Mesenchymal stem cell (in vitro differentiated cells and primary cell): ENCODE results near the gene PTS.
A peak's percentile ranks its signal among the peaks of the same experiment; 100 is the strongest.

ENCODE experiments used
- DNase-seq: peaks from one replicate; pipeline ENCODE4 v3.0.0-alpha.2; 2013
- H2AFZ ChIP-seq: one replicate; pipeline ENCODE4 v1.6.1; 2013; ENCODE audit warnings: low read depth, mild to moderate bottlenecking, control low read depth, inconsistent platforms, low read length, moderate library complexity
- H2AK5ac ChIP-seq: 2 replicates; pipeline ENCODE4 v1.6.1; 2013; ENCODE audit warnings: low read length, moderate library complexity, mild to moderate bottlenecking, inconsistent platforms; ENCODE audit not compliant: severe bottlenecking
- H2BK120ac ChIP-seq: one replicate; pipeline ENCODE4 v1.6.1; 2013; ENCODE audit warnings: low read depth, mild to moderate bottlenecking, inconsistent platforms, low read length, moderate library complexity
- H2BK12ac ChIP-seq, 2 experiments: one replicate each; pipeline ENCODE4 v1.6.1; 2013; ENCODE audit warnings: inconsistent platforms in 2 of 2, low read length in 2 of 2, mild to moderate bottlenecking in 2 of 2, moderate library complexity in 2 of 2, control low read depth in 1 of 2
- H2BK15ac ChIP-seq: one replicate; pipeline ENCODE4 v1.6.1; 2013; ENCODE audit warnings: mild to moderate bottlenecking, low read depth, inconsistent platforms; ENCODE audit not compliant: poor library complexity, severe bottlenecking
- H2BK5ac ChIP-seq: 2 replicates; pipeline ENCODE4 v1.6.1; 2013; ENCODE audit warnings: low read depth, mild to moderate bottlenecking, low read length, control low read depth, inconsistent platforms; ENCODE audit not compliant: poor library complexity, severe bottlenecking
- H3K14ac ChIP-seq, 2 experiments: one replicate each; pipeline ENCODE4 v1.6.1; 2013; ENCODE audit warnings: inconsistent platforms in 2 of 2, low read length in 2 of 2, control low read depth in 1 of 2, mild to moderate bottlenecking in 1 of 2, moderate library complexity in 1 of 2
- H3K18ac ChIP-seq, 2 experiments: one replicate each; pipeline ENCODE4 v1.6.1; 2013; ENCODE audit warnings: inconsistent platforms in 2 of 2, low read length in 2 of 2, control low read depth in 1 of 2, low read depth in 1 of 2, mild to moderate bottlenecking in 1 of 2
- H3K23ac ChIP-seq, 2 experiments: one replicate each; pipeline ENCODE4 v1.6.1; 2013; ENCODE audit warnings: inconsistent platforms in 2 of 2, low read length in 2 of 2, mild to moderate bottlenecking in 2 of 2, moderate library complexity in 2 of 2, control low read depth in 1 of 2
- H3K27ac ChIP-seq: 2 replicates; pipeline ENCODE4 v1.5.1; 2013; ENCODE audit warnings: mild to moderate bottlenecking, moderate library complexity, low read length, control low read depth, inconsistent platforms; ENCODE audit not compliant: poor library complexity, severe bottlenecking
- H3K27me3 ChIP-seq, 2 experiments: 2 replicates each; pipeline versions ENCODE4 v1.6.1 to v1.7.0; 2013; ENCODE audit warnings: low read length in 2 of 2, mild to moderate bottlenecking in 2 of 2, moderate library complexity in 2 of 2, control low read depth in 1 of 2, inconsistent platforms in 1 of 2; ENCODE audit not compliant: control insufficient read depth in 1 of 2, insufficient read depth in 1 of 2
- H3K36me3 ChIP-seq, 2 experiments: 2 replicates each; pipeline versions ENCODE4 v1.6.1 to v1.7.0; 2013; ENCODE audit warnings: low read length in 2 of 2, control low read depth in 1 of 2, inconsistent platforms in 1 of 2, low read depth in 1 of 2, mild to moderate bottlenecking in 1 of 2; ENCODE audit not compliant: insufficient read depth in 2 of 2, control insufficient read depth in 1 of 2
- H3K4ac ChIP-seq, 2 experiments: one replicate each; pipeline ENCODE4 v1.6.1; 2013; ENCODE audit warnings: inconsistent platforms in 2 of 2, low read length in 2 of 2, mild to moderate bottlenecking in 2 of 2, moderate library complexity in 2 of 2, control low read depth in 1 of 2, low read depth in 1 of 2
- H3K4me1 ChIP-seq: 2 replicates; pipeline ENCODE4 v1.6.1; 2013; ENCODE audit warnings: low read depth, low read length, control low read depth; ENCODE audit not compliant: control insufficient read depth, insufficient read depth
- H3K4me2 ChIP-seq: 2 replicates; pipeline ENCODE4 v1.6.1; 2013; ENCODE audit warnings: low read length, mild to moderate bottlenecking, inconsistent platforms; ENCODE audit not compliant: poor library complexity, severe bottlenecking
- H3K4me3 ChIP-seq, 2 experiments: 2 replicates each; pipeline versions ENCODE4 v1.5.1 to v1.7.0; 2013; ENCODE audit warnings: low read length in 2 of 2, mild to moderate bottlenecking in 2 of 2, control low read depth in 1 of 2, low read depth in 1 of 2; ENCODE audit not compliant: insufficient read depth in 1 of 2
- H3K79me1 ChIP-seq: replicated peaks from 2 replicates; pipeline ENCODE4 v1.6.1; 2013; ENCODE audit warnings: mild to moderate bottlenecking, control low read depth, low read length, inconsistent platforms; ENCODE audit not compliant: poor library complexity, severe bottlenecking
- H3K9ac ChIP-seq: 2 replicates; pipeline ENCODE4 v1.7.0; 2013; ENCODE audit warnings: mild to moderate bottlenecking, low read length, moderate library complexity
- H3K9me3 ChIP-seq: 2 replicates; pipeline ENCODE4 v1.7.0; 2013; ENCODE audit warnings: mild to moderate bottlenecking, low read length; ENCODE audit not compliant: control insufficient read depth
- H4K8ac ChIP-seq: one replicate; pipeline ENCODE4 v1.6.1; 2013; ENCODE audit warnings: inconsistent platforms, mild to moderate bottlenecking, low read length, moderate library complexity
- H4K91ac ChIP-seq: one replicate; pipeline ENCODE4 v1.6.1; 2013; ENCODE audit warnings: mild to moderate bottlenecking, low read length, inconsistent platforms
- WGBS: methylation state at CpG from one replicate; pipeline ENCODE4 v1.1.7; 2013; ENCODE audit warnings: mixed read lengths; 5-methylcytosine and 5-hydroxymethylcytosine counted together

The PTS gene

GRCh38 chr11:112200252-112200651, 26.0 kb upstream of the PTS start:
- H2BK5ac ChIP-seq: no peak overlapping the region
- no peak overlapping the region for H3K4me3 ChIP-seq
- H3K36me3 ChIP-seq: no peaks in the 10 kb centered on the region
- no peak overlapping the region for H2BK15ac ChIP-seq
- no peak overlapping the region for H3K18ac ChIP-seq
- H2BK120ac ChIP-seq: no peak overlapping the region
- no peak overlapping the region for H3K14ac ChIP-seq
- no peak overlapping the region for H4K8ac ChIP-seq
- H2AFZ ChIP-seq: no peak overlapping the region
- H3K27me3 ChIP-seq: no peaks in the 10 kb centered on the region
- no peaks in the 10 kb centered on the region for H3K79me1 ChIP-seq
- H3K4me1 ChIP-seq: no peaks in the 10 kb centered on the region
- no peak overlapping the region for H3K4ac ChIP-seq
- H3K4me2 ChIP-seq: no peak overlapping the region
- H3K23ac ChIP-seq: no peak overlapping the region
- H3K9me3 ChIP-seq: no peaks in the 10 kb centered on the region
- H3K9ac ChIP-seq: no peak overlapping the region
- H3K27ac ChIP-seq: no peak overlapping the region
- no peak for DNase-seq
- H2AK5ac ChIP-seq: no peak overlapping the region
- WGBS: no CpG with 5 or more reads among the region's 2 CpGs
- no peak overlapping the region for H2BK12ac ChIP-seq
- H4K91ac ChIP-seq: no peak overlapping the region

GRCh38 chr11:112206071-112206470, 20.2 kb upstream of the PTS start:
- Histone ChIP-seq H2AFZ (no peak overlapping the region), H3K27me3 (no peaks in the 10 kb centered on the region), H3K9ac (no peak overlapping the region), H4K8ac (no peak overlapping the region), H2BK15ac (no peak overlapping the region), H3K4ac (no peak overlapping the region), H3K36me3 (no peaks in the 10 kb centered on the region), H3K79me1 (no peaks in the 10 kb centered on the region), H4K91ac (no peak overlapping the region), H3K4me1 (no peaks in the 10 kb centered on the region), H3K4me2 (no peak overlapping the region), H3K27ac (no peak overlapping the region), H2BK5ac (no peak overlapping the region), H3K18ac (no peak overlapping the region), H2BK120ac (no peak overlapping the region), H3K23ac (no peak overlapping the region), H3K9me3 (no peaks in the 10 kb centered on the region), H2AK5ac (no peak overlapping the region), H3K4me3 (no peak overlapping the region), H2BK12ac (no peak overlapping the region), H3K14ac (no peak overlapping the region)
- no peak for DNase-seq
- 97% methylated on average over 22 of the region's 23 CpGs for WGBS

- Histone ChIP-seq H3K79me1 (no peaks in the 10 kb centered on the region), H2BK5ac (no peak overlapping the region)
- WGBS: no CpG with 5 or more reads among the region's 1 CpG
Measured at GRCh38 chr11:112210890-112211289, 15.3 kb upstream of the PTS start.

GRCh38 chr11:112211536-112211935, 14.7 kb upstream of the PTS start:
- no peak overlapping the region for H3K27ac ChIP-seq
- H3K27me3 ChIP-seq: no peaks in the 10 kb centered on the region
- no peak overlapping the region for H2BK15ac ChIP-seq
- H2BK12ac ChIP-seq: no peak overlapping the region
- no peak overlapping the region for H3K4me2 ChIP-seq
- no peak overlapping the region for H3K9ac ChIP-seq
- no CpG with 5 or more reads among the region's 2 CpGs for WGBS
- no peak overlapping the region for H4K8ac ChIP-seq
- H2AK5ac ChIP-seq: no peak overlapping the region
- no peak overlapping the region for H4K91ac ChIP-seq
- no peak overlapping the region for H3K4me3 ChIP-seq
- H3K36me3 ChIP-seq: no peaks in the 10 kb centered on the region
- no peaks in the 10 kb centered on the region for H3K9me3 ChIP-seq
- no peaks in the 10 kb centered on the region for H3K4me1 ChIP-seq
- DNase-seq: peak; percentile 20
- no peak overlapping the region for H3K18ac ChIP-seq
- H3K14ac ChIP-seq: no peak overlapping the region
- H3K23ac ChIP-seq: no peak overlapping the region
- H2AFZ ChIP-seq: no peak overlapping the region
- no peak overlapping the region for H3K4ac ChIP-seq
- no peaks in the 10 kb centered on the region for H3K79me1 ChIP-seq
- H2BK5ac ChIP-seq: no peak overlapping the region
- no peak overlapping the region for H2BK120ac ChIP-seq

More at GRCh38 chr11:112210890-112211289, 15.3 kb upstream of the PTS start:
- no peak overlapping the region for H3K23ac ChIP-seq
- H3K4me3 ChIP-seq: no peak overlapping the region
- H3K27ac ChIP-seq: no peak overlapping the region
- H2BK120ac ChIP-seq: no peak overlapping the region
- no peak overlapping the region for H4K91ac ChIP-seq
- no peak overlapping the region for H3K14ac ChIP-seq
- H2BK12ac ChIP-seq: no peak overlapping the region
- DNase-seq: no peak
- no peak overlapping the region for H3K18ac ChIP-seq
- no peaks in the 10 kb centered on the region for H3K27me3 ChIP-seq
- H3K9me3 ChIP-seq: no peaks in the 10 kb centered on the region
- no peak overlapping the region for H2AK5ac ChIP-seq
- H4K8ac ChIP-seq: no peak overlapping the region
- no peak overlapping the region for H2AFZ ChIP-seq
- no peaks in the 10 kb centered on the region for H3K36me3 ChIP-seq
- H2BK15ac ChIP-seq: no peak overlapping the region
- H3K4ac ChIP-seq: no peak overlapping the region
- H3K9ac ChIP-seq: no peak overlapping the region
- no peak overlapping the region for H3K4me2 ChIP-seq
- no peaks in the 10 kb centered on the region for H3K4me1 ChIP-seq
